ENCODE results near the gene ADAMTS17.

- TF ChIP-seq CTCF (IDR thresholded peaks at IDR 0.05) (no peak), EP300 (IDR thresholded peaks at IDR 0.05) (no peak), POLR2A (IDR thresholded peaks at IDR 0.05) (no peak)
These were observed 134.7 kb downstream of the ADAMTS17 start for GRCh38 chr15:100207053-100207452.
